ENCODE data around the gene ABHD14A.
"Not testable (repeated sequence)": the region's sequence is repeated elsewhere in the genome, so short reads cannot be mapped to it uniquely, and the experiment has no call there.

- TF ChIP-seq CTCF (IDR thresholded peaks at IDR 0.05; ENCODE audit: borderline replicate concordance, extremely low read depth, low read length, poor library complexity, severe bottlenecking); EZH2 (IDR thresholded peaks at IDR 0.05; ENCODE audit: borderline replicate concordance, low read depth, low read length, severe bottlenecking): not testable (repeated sequence)
These were observed 45.9 kb upstream of the ABHD14A start for GRCh38 chr3:51928981-51929380.

Measured in DND-41 (cell line).